ENCODE results near the gene ATOH8.

ATOH8 gene

DNA sequence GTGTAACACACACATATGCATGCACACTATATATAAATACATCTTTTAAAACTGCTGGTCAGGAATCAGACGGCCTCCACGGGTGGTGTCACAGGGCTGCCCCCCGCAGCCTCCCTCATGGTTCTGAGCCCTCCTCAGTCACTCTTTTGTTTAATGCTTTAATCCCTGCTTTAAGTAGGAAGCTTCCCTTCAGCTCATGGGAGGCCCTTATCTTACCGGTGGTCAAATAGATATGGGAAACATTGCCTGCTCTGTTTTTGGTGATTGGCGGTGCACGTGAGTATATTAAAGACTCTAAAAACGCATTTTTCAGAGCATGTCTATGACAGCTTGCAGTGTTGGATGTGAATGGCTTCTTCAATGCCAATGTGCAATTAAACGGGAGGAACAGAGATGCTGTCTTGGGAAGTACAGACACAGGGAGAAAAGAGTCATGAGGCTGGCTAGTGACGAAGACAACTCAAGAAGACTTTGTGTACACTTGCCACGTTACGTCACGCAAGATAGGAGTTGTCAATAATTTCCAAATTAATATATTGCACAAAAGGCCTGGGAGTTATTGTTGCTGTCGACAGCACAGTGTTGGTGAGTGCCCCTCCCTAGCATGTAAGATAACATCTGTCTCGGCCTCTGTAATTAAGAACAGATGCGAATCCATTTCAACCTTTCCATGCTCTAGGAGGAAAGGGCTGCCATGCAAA is 36.3 kb upstream of the ATOH8 start:
- no peak overlapping the region for H3K4me3 ChIP-seq (ENCODE audit: low read depth, low read length)
- TF ChIP-seq, protein P1, sequence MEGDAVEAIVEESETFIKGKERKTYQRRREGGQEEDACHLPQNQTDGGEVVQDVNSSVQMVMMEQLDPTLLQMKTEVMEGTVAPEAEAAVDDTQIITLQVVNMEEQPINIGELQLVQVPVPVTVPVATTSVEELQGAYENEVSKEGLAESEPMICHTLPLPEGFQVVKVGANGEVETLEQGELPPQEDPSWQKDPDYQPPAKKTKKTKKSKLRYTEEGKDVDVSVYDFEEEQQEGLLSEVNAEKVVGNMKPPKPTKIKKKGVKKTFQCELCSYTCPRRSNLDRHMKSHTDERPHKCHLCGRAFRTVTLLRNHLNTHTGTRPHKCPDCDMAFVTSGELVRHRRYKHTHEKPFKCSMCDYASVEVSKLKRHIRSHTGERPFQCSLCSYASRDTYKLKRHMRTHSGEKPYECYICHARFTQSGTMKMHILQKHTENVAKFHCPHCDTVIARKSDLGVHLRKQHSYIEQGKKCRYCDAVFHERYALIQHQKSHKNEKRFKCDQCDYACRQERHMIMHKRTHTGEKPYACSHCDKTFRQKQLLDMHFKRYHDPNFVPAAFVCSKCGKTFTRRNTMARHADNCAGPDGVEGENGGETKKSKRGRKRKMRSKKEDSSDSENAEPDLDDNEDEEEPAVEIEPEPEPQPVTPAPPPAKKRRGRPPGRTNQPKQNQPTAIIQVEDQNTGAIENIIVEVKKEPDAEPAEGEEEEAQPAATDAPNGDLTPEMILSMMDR (IDR thresholded peaks at IDR 0.05; ENCODE audit: low read depth, low read length, missing control alignments) = no peak
- no peak for DNase-seq (ENCODE audit: low read depth)
- in situ Hi-C loops (cut with HindIII; ENCODE audit: low sequenced_read_pairs) = loop anchor here (25.0 kb wide), 1 partner anchor 370 kb away; no protein-coding TSS in a partner anchor

DNA sequence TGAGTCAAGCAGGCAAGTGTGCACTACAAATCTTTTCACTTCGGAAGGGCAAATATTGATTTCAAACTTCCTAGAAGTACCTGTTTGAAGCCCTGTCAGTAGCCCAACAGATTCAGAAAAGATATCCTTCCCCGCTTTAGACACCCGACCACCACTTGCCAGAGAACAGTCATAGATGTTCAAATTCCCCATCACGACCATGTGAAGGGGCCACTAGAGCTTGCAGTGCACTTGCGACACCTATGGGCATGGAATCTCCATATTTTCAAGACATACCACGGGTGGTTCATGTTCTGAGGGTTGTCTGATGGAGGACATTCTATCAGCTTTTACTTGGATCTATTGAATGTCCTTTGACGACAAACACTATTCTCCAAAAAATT is 35.8 kb upstream of the ATOH8 start:
- no peak for DNase-seq (ENCODE audit: low read depth)
- TF ChIP-seq, protein P1 (IDR thresholded peaks at IDR 0.05; ENCODE audit: low read depth, low read length, missing control alignments) = no peak
- no peak overlapping the region for H3K4me3 ChIP-seq (ENCODE audit: low read depth, low read length)
- in situ Hi-C loops (cut with HindIII; ENCODE audit: low sequenced_read_pairs) = loop anchor here (25.0 kb wide), 1 partner anchor 369 kb away; no protein-coding TSS in a partner anchor

GRCh38 chr2:85718885-85719492 is 34.8 kb upstream of the ATOH8 start:
- TF ChIP-seq, protein P1 (IDR thresholded peaks at IDR 0.05; ENCODE audit: low read depth, low read length, missing control alignments) = no peak
- in situ Hi-C loops (cut with HindIII; ENCODE audit: low sequenced_read_pairs) = loop anchor here (25.0 kb wide), 1 partner anchor 368 kb away; no protein-coding TSS in a partner anchor
- no peak overlapping the region for H3K4me3 ChIP-seq (ENCODE audit: low read depth, low read length)
- DNase-seq (ENCODE audit: low read depth) = no peak

DNA sequence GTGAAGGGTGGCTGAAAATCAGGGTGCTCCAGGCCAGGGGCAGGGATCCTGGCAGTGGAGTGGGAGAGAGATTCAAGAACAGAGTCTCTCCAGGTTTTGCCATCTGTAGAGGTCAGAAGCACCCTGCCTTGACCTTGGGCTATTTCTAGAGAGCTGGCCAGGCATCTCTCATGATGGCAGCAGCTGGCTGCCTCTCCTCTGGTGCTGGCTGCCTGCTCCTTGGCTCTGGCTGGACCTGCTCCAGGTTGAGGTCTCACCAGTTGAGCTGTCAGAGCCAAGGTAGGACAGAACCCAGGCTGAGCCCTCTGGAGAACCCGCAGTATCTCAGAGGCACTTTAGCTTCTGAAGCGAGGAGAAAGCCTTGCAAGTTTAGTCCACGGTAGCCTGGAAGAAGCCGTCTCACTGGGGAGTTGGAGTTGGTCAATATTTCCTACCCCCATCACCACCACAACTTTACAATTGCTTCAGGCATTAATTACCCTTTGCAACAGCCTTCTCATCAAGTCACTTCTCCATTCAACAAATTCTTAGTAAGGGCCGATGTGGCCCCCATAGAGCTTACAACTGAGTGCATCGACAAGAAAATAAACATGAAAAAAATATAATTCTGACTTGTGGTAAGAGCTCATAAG is 34.1 kb upstream of the ATOH8 start:
- no peak overlapping the region for H3K4me3 ChIP-seq (ENCODE audit: low read depth, low read length)
- in situ Hi-C loops (cut with HindIII; ENCODE audit: low sequenced_read_pairs) = loop anchor here (25.0 kb wide), 1 partner anchor 368 kb away; no protein-coding TSS in a partner anchor
- TF ChIP-seq, protein P1 (IDR thresholded peaks at IDR 0.05; ENCODE audit: low read depth, low read length, missing control alignments) = no peak
- no peak for DNase-seq (ENCODE audit: low read depth)

DNA sequence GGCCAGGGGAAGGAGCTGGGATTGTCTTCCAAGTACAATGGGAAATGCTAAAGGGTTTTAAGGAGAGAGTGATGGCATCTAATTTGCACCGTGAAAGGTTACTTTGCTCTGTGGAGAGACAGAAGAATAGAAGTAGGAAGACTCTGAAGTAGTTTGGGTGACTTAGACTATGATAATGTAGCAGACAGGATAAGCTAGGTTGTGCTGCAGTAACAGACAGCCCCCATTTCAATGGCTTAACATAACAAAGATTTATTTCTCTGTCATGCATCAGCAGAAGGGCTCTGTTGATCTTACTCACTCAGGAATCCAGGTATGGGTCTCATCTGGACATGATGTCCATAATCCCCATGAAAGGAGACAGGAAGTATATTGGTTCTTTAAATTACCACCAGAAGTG is 33.3 kb upstream of the ATOH8 start:
- in situ Hi-C loops (cut with HindIII; ENCODE audit: low sequenced_read_pairs) = loop anchor here (25.0 kb wide), 1 partner anchor 367 kb away; no protein-coding TSS in a partner anchor
- TF ChIP-seq, protein P1 (IDR thresholded peaks at IDR 0.05; ENCODE audit: low read depth, low read length, missing control alignments) = no peak
- H3K4me3 ChIP-seq (ENCODE audit: low read depth, low read length) = no peak overlapping the region
- DNase-seq (ENCODE audit: low read depth) = no peak

DNA sequence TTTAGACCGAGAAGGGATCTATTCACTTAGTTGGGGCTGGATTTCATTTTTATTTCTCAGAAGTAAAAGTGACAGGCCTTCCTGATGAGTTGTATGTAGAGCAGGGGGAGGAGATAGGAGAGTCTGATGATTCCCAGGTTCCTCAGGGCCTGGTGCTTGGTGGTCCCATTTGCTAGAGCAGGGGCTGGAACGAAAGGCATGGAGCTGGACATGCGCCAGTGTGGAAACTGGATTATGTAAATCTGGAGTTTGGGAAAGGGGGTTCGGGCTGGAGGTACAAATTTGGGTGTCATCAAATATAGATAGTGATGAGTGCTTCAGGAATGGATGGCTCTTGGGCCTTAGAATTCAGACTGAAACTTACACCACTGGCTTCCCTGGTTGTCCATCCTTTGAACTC is 32.1 kb upstream of the ATOH8 start:
- in situ Hi-C loops (cut with HindIII; ENCODE audit: low sequenced_read_pairs) = loop anchor here (25.0 kb wide), 1 partner anchor 366 kb away; no protein-coding TSS in a partner anchor
- no peak for DNase-seq (ENCODE audit: low read depth)
- TF ChIP-seq, protein P1 (IDR thresholded peaks at IDR 0.05; ENCODE audit: low read depth, low read length, missing control alignments) = no peak
- H3K4me3 ChIP-seq (ENCODE audit: low read depth, low read length) = no peak overlapping the region

Data from astrocyte of the cerebellum (primary cell).